ENCODE data around the gene TMEM19.

Gene TMEM19

DNA sequence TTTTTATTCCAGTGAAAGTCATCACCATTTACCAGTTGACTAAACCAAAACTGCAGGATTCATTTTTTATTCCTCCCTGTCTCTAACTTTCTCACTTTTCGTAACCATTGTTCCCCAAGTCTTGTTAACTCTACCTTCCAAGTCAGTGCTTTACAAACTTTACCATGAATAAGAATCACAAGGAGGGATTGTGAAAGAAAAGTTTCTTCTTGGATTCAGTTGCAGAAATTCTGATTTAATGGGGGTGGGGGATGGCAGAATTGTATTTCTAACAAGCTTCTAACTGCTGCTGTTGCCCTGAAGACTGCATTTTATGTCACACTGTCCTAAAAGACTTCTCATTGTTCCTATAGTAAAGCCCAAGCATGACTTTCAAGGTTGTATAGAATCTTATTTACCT is 63.8 kb downstream of the TMEM19 start:
- TF ChIP-seq, protein P1, sequence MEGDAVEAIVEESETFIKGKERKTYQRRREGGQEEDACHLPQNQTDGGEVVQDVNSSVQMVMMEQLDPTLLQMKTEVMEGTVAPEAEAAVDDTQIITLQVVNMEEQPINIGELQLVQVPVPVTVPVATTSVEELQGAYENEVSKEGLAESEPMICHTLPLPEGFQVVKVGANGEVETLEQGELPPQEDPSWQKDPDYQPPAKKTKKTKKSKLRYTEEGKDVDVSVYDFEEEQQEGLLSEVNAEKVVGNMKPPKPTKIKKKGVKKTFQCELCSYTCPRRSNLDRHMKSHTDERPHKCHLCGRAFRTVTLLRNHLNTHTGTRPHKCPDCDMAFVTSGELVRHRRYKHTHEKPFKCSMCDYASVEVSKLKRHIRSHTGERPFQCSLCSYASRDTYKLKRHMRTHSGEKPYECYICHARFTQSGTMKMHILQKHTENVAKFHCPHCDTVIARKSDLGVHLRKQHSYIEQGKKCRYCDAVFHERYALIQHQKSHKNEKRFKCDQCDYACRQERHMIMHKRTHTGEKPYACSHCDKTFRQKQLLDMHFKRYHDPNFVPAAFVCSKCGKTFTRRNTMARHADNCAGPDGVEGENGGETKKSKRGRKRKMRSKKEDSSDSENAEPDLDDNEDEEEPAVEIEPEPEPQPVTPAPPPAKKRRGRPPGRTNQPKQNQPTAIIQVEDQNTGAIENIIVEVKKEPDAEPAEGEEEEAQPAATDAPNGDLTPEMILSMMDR (IDR thresholded peaks at IDR 0.05; ENCODE audit: extremely low read depth, insufficient read depth, missing control alignments) = no peak
- DNase-seq (ENCODE audit: low spot score) = no peak
- in situ Hi-C loops (cut with MboI; ENCODE audit: low pct_unique_long_range_greater_than_20kb, low sequenced_read_pairs, unreplicated experiment) = loop anchor here (25.0 kb wide), 1 partner anchor 337 kb away; no protein-coding TSS in a partner anchor

DNA sequence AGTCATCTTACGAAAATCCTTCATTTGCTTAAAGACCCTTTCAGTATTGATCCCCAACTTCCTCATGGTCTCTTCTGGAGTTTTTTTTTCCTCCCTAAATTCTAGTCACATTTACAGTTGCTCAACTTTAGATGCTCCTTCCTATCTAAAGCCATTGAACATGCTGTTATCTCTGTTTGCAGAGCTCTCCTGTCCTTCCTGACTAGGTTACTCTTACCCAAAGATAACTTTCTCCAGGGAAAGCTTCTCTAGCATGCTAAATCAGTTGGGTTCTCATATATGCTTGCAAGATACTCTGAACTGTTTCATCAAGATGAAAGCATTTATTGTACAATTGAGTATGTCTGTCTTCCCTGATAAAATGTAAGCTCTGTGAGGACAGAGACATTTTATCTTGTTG is 67.0 kb downstream of the TMEM19 start:
- DNase-seq (ENCODE audit: low spot score) = no peak
- in situ Hi-C loops (cut with MboI; ENCODE audit: low pct_unique_long_range_greater_than_20kb, low sequenced_read_pairs, unreplicated experiment) = no loop called here
- TF ChIP-seq, protein P1 (IDR thresholded peaks at IDR 0.05; ENCODE audit: extremely low read depth, insufficient read depth, missing control alignments) = no peak

Data from GM13977 (cell line).